DOHH2 (cell line): ENCODE results near the gene EFCAB9.

ENCODE experiments used
- EZH2phosphoT487 ChIP-seq: fragments of 200-600 bp; sonication (generic); IDR thresholded peaks from 2 replicates; pipeline ENCODE4 v1.6.1; 2017; ENCODE audit warnings: borderline replicate concordance, mild to moderate bottlenecking, antibody characterized with exemption, low read length, moderate library complexity, mixed read lengths
- TF ChIP-seq, protein P1 (sequence below): fragments of 200-600 bp; sonication (generic); IDR thresholded peaks from one replicate; pipeline ENCODE4 v1.5.1; 2014; ENCODE audit warnings: antibody characterized with exemption, mild to moderate bottlenecking, low read depth, low read length; ENCODE audit not compliant: poor library complexity, severe bottlenecking

DNA sequence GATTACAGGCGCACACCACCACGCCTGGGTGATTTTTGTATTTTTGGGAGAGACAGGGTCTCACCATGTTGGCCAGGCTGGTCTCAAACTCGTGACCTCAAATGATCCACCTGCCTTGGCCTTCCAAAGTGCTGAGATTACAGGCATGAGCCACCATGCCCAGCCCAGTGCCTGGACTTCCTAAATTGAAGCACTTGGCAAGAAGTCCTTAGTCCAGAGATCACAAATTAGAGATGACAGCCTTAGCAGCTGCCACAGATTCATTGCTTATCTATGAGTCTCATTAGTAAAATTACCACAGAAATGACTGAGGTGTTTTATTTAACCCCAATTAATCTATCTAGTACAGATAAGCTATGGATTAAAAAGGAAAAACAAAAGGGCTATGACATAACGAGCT, 19.2 kb downstream of the EFCAB9 start:
- TF ChIP-seq, protein P1, sequence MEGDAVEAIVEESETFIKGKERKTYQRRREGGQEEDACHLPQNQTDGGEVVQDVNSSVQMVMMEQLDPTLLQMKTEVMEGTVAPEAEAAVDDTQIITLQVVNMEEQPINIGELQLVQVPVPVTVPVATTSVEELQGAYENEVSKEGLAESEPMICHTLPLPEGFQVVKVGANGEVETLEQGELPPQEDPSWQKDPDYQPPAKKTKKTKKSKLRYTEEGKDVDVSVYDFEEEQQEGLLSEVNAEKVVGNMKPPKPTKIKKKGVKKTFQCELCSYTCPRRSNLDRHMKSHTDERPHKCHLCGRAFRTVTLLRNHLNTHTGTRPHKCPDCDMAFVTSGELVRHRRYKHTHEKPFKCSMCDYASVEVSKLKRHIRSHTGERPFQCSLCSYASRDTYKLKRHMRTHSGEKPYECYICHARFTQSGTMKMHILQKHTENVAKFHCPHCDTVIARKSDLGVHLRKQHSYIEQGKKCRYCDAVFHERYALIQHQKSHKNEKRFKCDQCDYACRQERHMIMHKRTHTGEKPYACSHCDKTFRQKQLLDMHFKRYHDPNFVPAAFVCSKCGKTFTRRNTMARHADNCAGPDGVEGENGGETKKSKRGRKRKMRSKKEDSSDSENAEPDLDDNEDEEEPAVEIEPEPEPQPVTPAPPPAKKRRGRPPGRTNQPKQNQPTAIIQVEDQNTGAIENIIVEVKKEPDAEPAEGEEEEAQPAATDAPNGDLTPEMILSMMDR = no peak
- no peak for TF ChIP-seq EZH2phosphoT487
